OCI-LY7 (cell line): ENCODE results near the gene CXCL11. TPM values are rescaled to one million over a fixed set of nuclear protein-coding genes. Genes with fewer than 3 reads are reported as not detected.
"Not testable (repeated sequence)": the region's sequence is repeated elsewhere in the genome, so short reads cannot be mapped to it uniquely, and the experiment has no call there.

ENCODE experiments used
- BruUV-seq: library from RNA; stranded (reverse); fragments of 400-500 nt; replicated peaks from 2 replicates; lab custom pipeline; 2021; lab: Mats Ljungman, UMichigan
- CTCF ChIA-PET: fragments of 300-600 bp; sonication (Branson Sonifier 250); formaldehyde crosslinking; loops from one replicate; lab custom pipeline; 2022; ENCODE audit warnings: antibody characterized with exemption; ENCODE audit not compliant: unreplicated experiment; lab: Charles Lee
- POLR2A ChIA-PET: fragments of 300-600 bp; sonication (Branson Sonifier 250); formaldehyde crosslinking; loops from one replicate; lab custom pipeline; 2022; ENCODE audit warnings: antibody characterized with exemption; lab: Charles Lee
- DNase-seq: peaks from one replicate; pipeline ENCODE4 v3.0.0-alpha.2; 2015; ENCODE audit warnings: low spot score
- H2AFZ ChIP-seq: fragments of 200-600 bp; sonication (generic), shearing (Covaris generic); 2 replicates; pipeline ENCODE4 v1.6.1; 2014; ENCODE audit warnings: mild to moderate bottlenecking, antibody characterized with exemption, low read length, moderate library complexity
- H3K27ac ChIP-seq: fragments of 200-600 bp; sonication (generic); 2 replicates; pipeline ENCODE4 v1.5.1; 2014; ENCODE audit warnings: mixed run types, low read depth, mild to moderate bottlenecking, moderate library complexity, low read length, inconsistent platforms; ENCODE audit not compliant: poor library complexity, severe bottlenecking
- H3K36me3 ChIP-seq: fragments of 200-600 bp; sonication (generic); 2 replicates; pipeline ENCODE4 v1.6.1; 2014; ENCODE audit warnings: mild to moderate bottlenecking, antibody characterized with exemption, low read length, moderate library complexity, mixed read lengths; ENCODE audit not compliant: insufficient read depth
- H3K4me1 ChIP-seq: fragments of 200-600 bp; sonication (generic); 2 replicates; pipeline ENCODE4 v1.5.1; 2014; ENCODE audit warnings: mild to moderate bottlenecking, low read length; ENCODE audit not compliant: insufficient read depth, poor library complexity, severe bottlenecking
- H3K4me2 ChIP-seq: fragments of 200-600 bp; sonication (generic); 2 replicates; pipeline ENCODE4 v1.6.1; 2014; ENCODE audit warnings: mild to moderate bottlenecking, low read length
- H3K4me3 ChIP-seq: fragments of 200-600 bp; sonication (generic); 2 replicates; pipeline ENCODE4 v1.5.1; 2014; ENCODE audit warnings: mild to moderate bottlenecking, low read depth, low read length; ENCODE audit not compliant: poor library complexity, severe bottlenecking
- H3K79me2 ChIP-seq: fragments of 200-600 bp; sonication (generic); 2 replicates; pipeline ENCODE4 v1.6.1; 2016; ENCODE audit warnings: low read depth, mild to moderate bottlenecking, low read length, moderate library complexity, mixed read lengths; ENCODE audit not compliant: insufficient read depth
- H3K9me2 ChIP-seq: fragments of 200-600 bp; sonication (generic); 2 replicates; pipeline ENCODE4 v1.6.1; 2016; ENCODE audit warnings: mild to moderate bottlenecking, low read length, mixed read lengths; ENCODE audit not compliant: insufficient read depth
- H3K9me3 ChIP-seq: fragments of 200-600 bp; sonication (generic); 2 replicates; pipeline ENCODE4 v1.6.1; 2014; ENCODE audit warnings: mild to moderate bottlenecking, mixed run types, low read length, mixed read lengths
- H4K20me1 ChIP-seq: fragments of 200-600 bp; sonication (generic); 2 replicates; pipeline ENCODE4 v1.6.1; 2014; ENCODE audit warnings: mild to moderate bottlenecking, antibody characterized with exemption, low read length, moderate library complexity, mixed read lengths; ENCODE audit not compliant: insufficient read depth
- CTCF ChIP-seq: fragments of 200-600 bp; sonication (generic); conservative IDR thresholded peaks from 2 replicates; pipeline ENCODE4 v1.5.1; 2014; ENCODE audit warnings: mild to moderate bottlenecking, antibody characterized with exemption, low read length, moderate library complexity, mixed read lengths
- EZH2phosphoT487 ChIP-seq: fragments of 200-600 bp; sonication (generic); IDR thresholded peaks from 2 replicates; pipeline ENCODE4 v1.6.1; 2018; ENCODE audit warnings: low read depth, borderline replicate concordance, mild to moderate bottlenecking, mixed run types, antibody characterized with exemption, low read length, moderate library complexity, mixed read lengths
- intact Hi-C: fragments of 100-400 bp; cut with micrococcal nuclease; formaldehyde crosslinking; loops from one replicate; pipeline ENCODE4 v1.10.0; 2022; ENCODE audit not compliant: unreplicated experiment
- total RNA-seq, 2 experiments: library from RNA; depleted of rRNA in 1 of 2; stranded (reverse); fragments of >200 nt in 1 of 2; shearing (Covaris generic) in 1 of 2; gene quantifications; 2 replicates each; pipeline ENCODE4 v1.2.3, GENCODE V29; 2014 to 2022

CXCL11 gene
- total RNA-seq, 2 experiments from 2014 or later, result 0.40 TPM; not detected in 1

- no peak overlapping the region for H3K27ac ChIP-seq
- DNase-seq, result no peak
- H3K9me2 ChIP-seq, result no peaks in the 10 kb centered on the region
- H3K4me2 ChIP-seq, result no peak overlapping the region
- BruUV-seq, result no TSS peak
- intact Hi-C loops, result no loop called here
- TF ChIP-seq CTCF, result no peak
- no peak for TF ChIP-seq EZH2phosphoT487
- H4K20me1 ChIP-seq, result no peaks in the 10 kb centered on the region
- H2AFZ ChIP-seq, result no peak overlapping the region
- no peaks in the 10 kb centered on the region for H3K4me1 ChIP-seq
- no peaks in the 10 kb centered on the region for H3K36me3 ChIP-seq
- ChIA-PET POLR2A (interaction anchor here (0.6 kb wide), 2 partner anchors 106 to 450 kb away, joined by 3 read pairs; no protein-coding TSS in a partner anchor), CTCF (no interaction called here)
- no peak overlapping the region for H3K4me3 ChIP-seq
- H3K9me3 ChIP-seq, result no peaks in the 10 kb centered on the region
- no peaks in the 10 kb centered on the region for H3K79me2 ChIP-seq
Observed at GRCh38 chr4:76053730-76054129, 17.9 kb upstream of the CXCL11 start.

- H3K4me3 ChIP-seq, H3K4me2 ChIP-seq, H2AFZ ChIP-seq, CTCF ChIA-PET, H3K4me1 ChIP-seq, DNase-seq, intact Hi-C loops, H3K79me2 ChIP-seq, H3K27ac ChIP-seq, H4K20me1 ChIP-seq, H3K9me3 ChIP-seq, BruUV-seq, H3K9me2 ChIP-seq, H3K36me3 ChIP-seq, POLR2A ChIA-PET: not testable (repeated sequence)
Observed at GRCh38 chr4:76050560-76051050, 14.7 kb upstream of the CXCL11 start.

- H3K4me2 ChIP-seq, H3K36me3 ChIP-seq, H3K9me2 ChIP-seq, intact Hi-C loops, H4K20me1 ChIP-seq, H3K4me1 ChIP-seq, POLR2A ChIA-PET, H3K9me3 ChIP-seq, DNase-seq, H3K79me2 ChIP-seq, CTCF ChIA-PET, H3K27ac ChIP-seq, H2AFZ ChIP-seq, H3K4me3 ChIP-seq, BruUV-seq: not testable (repeated sequence)
Observed at GRCh38 chr4:76049860-76050416, 14.1 kb upstream of the CXCL11 start.

- BruUV-seq, H3K27ac ChIP-seq, H3K79me2 ChIP-seq, H3K4me2 ChIP-seq, intact Hi-C loops, H3K36me3 ChIP-seq, H4K20me1 ChIP-seq, POLR2A ChIA-PET, H2AFZ ChIP-seq, H3K4me1 ChIP-seq, H3K9me2 ChIP-seq, H3K4me3 ChIP-seq, H3K9me3 ChIP-seq, DNase-seq, CTCF ChIA-PET: not testable (repeated sequence)
Observed at GRCh38 chr4:76044686-76045085, 8.8 kb upstream of the CXCL11 start.

GRCh38 chr4:76043306-76043705 lies 7.4 kb upstream of the CXCL11 start:
- BruUV-seq, CTCF ChIA-PET, intact Hi-C loops, DNase-seq, H3K27ac ChIP-seq, H3K36me3 ChIP-seq, H3K9me2 ChIP-seq, H3K4me2 ChIP-seq, H3K79me2 ChIP-seq, H2AFZ ChIP-seq, H3K4me3 ChIP-seq, H3K4me1 ChIP-seq, H4K20me1 ChIP-seq, H3K9me3 ChIP-seq: not testable (repeated sequence)
- POLR2A ChIA-PET, result interaction anchor here (1.1 kb wide), 1 partner anchor 19 kb away, joined by 3 read pairs; no protein-coding TSS in a partner anchor
